Hindlimb muscle (tissue), 1 donor: ENCODE results near the gene APOBEC3B. TPM values are rescaled to one million over a fixed set of nuclear protein-coding genes. Genes with fewer than 3 reads are reported as not detected.
A peak's percentile ranks its signal among the peaks of the same experiment; 100 is the strongest.
"Not testable (repeated sequence)": the region's sequence is repeated elsewhere in the genome, so short reads cannot be mapped to it uniquely, and the experiment has no call there.

Experiments used
- DNase-seq: peaks from one replicate; pipeline ENCODE4 v3.0.0-alpha.2; 2013
- polyA plus RNA-seq: library from polyadenylated mRNA; unstranded; fragments of 120-200 nt; gene quantifications from one replicate; pipeline ENCODE4 v1.2.1, GENCODE V29; 2013; ENCODE audit not compliant: insufficient read length

APOBEC3B gene
- 3.1 TPM for polyA plus RNA-seq

- DNase-seq: peak; percentile 89
These were observed at the start of gene APOBEC3B for GRCh38 chr22:38981992-38982927. APOBEC3B (plus strand) TSS chr22:38982347; CDS start chr22:38982454, 107 bp downstream.

GRCh38 chr22:38935023-38935422 lies 47.1 kb upstream of the APOBEC3B start:
- no peak for DNase-seq

- DNase-seq: no peak
These were observed 46.5 kb upstream of the APOBEC3B start for GRCh38 chr22:38935616-38936015.

GRCh38 chr22:38936562-38936961 lies 45.6 kb upstream of the APOBEC3B start:
- DNase-seq: no peak

GRCh38 chr22:38937036-38937435 lies 45.1 kb upstream of the APOBEC3B start:
- DNase-seq: no peak

- DNase-seq: no peak
These were observed 44.6 kb upstream of the APOBEC3B start for GRCh38 chr22:38937541-38937940.

- DNase-seq: no peak
These were observed 43.9 kb upstream of the APOBEC3B start for GRCh38 chr22:38938221-38938620.

- no peak for DNase-seq
These were observed 43.2 kb upstream of the APOBEC3B start for GRCh38 chr22:38938925-38939324.

GRCh38 chr22:38940811-38941384 lies 41.2 kb upstream of the APOBEC3B start:
- no peak for DNase-seq

GRCh38 chr22:38941488-38941987 lies 40.6 kb upstream of the APOBEC3B start:
- DNase-seq: no peak

GRCh38 chr22:38942702-38943101 lies 39.4 kb upstream of the APOBEC3B start:
- DNase-seq: no peak

GRCh38 chr22:38943201-38943600 lies 38.9 kb upstream of the APOBEC3B start:
- no peak for DNase-seq

GRCh38 chr22:38943882-38944281 lies 38.3 kb upstream of the APOBEC3B start:
- DNase-seq: no peak

- DNase-seq: no peak
These were observed 37.5 kb upstream of the APOBEC3B start for GRCh38 chr22:38944653-38945052.

- not testable (repeated sequence) for DNase-seq
These were observed 36.3 kb upstream of the APOBEC3B start for GRCh38 chr22:38945706-38946338.

GRCh38 chr22:38946771-38947170 lies 35.4 kb upstream of the APOBEC3B start:
- no peak for DNase-seq

- no peak for DNase-seq
These were observed 34.6 kb upstream of the APOBEC3B start for GRCh38 chr22:38947321-38948140.

GRCh38 chr22:38948181-38948940 lies 33.8 kb upstream of the APOBEC3B start:
- no peak for DNase-seq

- no peak for DNase-seq
These were observed 32.2 kb upstream of the APOBEC3B start for GRCh38 chr22:38949889-38950405.

GRCh38 chr22:38950527-38951295 lies 31.4 kb upstream of the APOBEC3B start:
- no peak for DNase-seq
